ENCODE results near the gene PHB1.

Gene PHB1

DNA sequence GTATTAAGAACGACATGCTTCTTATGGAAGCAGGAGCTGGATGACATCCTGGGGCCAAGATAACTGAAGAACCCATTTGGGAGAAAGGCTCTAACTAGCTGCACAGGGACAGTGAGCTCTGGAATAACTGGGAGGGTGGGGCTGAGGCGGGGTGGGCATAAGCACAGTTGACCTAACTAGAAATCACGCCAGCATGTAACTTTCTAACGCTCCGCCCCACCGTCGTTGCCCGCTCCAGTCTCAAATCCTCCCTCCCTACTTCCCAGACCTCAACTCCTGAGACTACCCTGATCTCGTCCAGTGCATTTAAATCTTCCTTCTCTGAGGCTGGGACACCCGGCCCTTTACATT, 436 bp downstream of the PHB1 start:
- TF ChIP-seq, protein P1, sequence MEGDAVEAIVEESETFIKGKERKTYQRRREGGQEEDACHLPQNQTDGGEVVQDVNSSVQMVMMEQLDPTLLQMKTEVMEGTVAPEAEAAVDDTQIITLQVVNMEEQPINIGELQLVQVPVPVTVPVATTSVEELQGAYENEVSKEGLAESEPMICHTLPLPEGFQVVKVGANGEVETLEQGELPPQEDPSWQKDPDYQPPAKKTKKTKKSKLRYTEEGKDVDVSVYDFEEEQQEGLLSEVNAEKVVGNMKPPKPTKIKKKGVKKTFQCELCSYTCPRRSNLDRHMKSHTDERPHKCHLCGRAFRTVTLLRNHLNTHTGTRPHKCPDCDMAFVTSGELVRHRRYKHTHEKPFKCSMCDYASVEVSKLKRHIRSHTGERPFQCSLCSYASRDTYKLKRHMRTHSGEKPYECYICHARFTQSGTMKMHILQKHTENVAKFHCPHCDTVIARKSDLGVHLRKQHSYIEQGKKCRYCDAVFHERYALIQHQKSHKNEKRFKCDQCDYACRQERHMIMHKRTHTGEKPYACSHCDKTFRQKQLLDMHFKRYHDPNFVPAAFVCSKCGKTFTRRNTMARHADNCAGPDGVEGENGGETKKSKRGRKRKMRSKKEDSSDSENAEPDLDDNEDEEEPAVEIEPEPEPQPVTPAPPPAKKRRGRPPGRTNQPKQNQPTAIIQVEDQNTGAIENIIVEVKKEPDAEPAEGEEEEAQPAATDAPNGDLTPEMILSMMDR (IDR thresholded peaks at IDR 0.05; ENCODE audit: borderline replicate concordance, insufficient read depth, low read depth, low read length): no peak
- peak overlapping the region; percentile 78 for H3K4me3 ChIP-seq (ENCODE audit: low read depth, low read length)

GRCh38 chr17:49409066-49409465, 5.6 kb downstream of the PHB1 start:
- TF ChIP-seq, protein P1 (IDR thresholded peaks at IDR 0.05; ENCODE audit: borderline replicate concordance, insufficient read depth, low read depth, low read length): no peak
- H3K4me3 ChIP-seq (ENCODE audit: low read depth, low read length): no peak overlapping the region

DNA sequence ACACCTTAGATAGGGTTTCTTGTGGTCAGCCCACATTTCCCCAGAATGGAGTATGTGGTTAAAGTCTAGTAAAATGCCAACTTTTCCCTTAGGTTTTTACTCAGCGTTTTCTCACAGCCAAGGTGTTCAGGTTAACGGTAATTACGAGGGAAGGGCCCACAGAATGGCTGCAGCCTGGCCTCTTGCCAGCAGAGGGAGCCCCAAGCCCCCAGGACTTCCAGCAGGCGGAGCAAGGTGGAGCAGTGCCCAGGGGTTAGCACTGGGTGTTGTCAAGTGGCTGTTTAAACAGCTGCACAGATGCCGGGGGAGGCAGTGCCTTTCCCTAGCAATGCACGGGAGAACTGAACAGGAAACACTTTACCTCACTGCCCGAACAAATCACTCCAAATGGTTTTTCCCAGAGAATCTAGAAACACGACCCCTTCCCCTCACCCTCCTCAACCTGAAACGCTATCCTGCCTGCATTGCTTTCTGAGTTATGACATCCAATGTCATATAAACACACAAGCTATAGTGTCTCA, 6.6 kb downstream of the PHB1 start:
- no peak overlapping the region for H3K4me3 ChIP-seq (ENCODE audit: low read depth, low read length)

GRCh38 chr17:49407086-49407485, 7.6 kb downstream of the PHB1 start:
- H3K4me3 ChIP-seq (ENCODE audit: low read depth, low read length): no peak overlapping the region
- TF ChIP-seq, protein P1 (IDR thresholded peaks at IDR 0.05; ENCODE audit: borderline replicate concordance, insufficient read depth, low read depth, low read length): no peak

More for the DNA sequence above, 6.6 kb downstream of the PHB1 start:
- TF ChIP-seq, protein P1 (IDR thresholded peaks at IDR 0.05; ENCODE audit: borderline replicate concordance, insufficient read depth, low read depth, low read length): peak; percentile 99

DNA sequence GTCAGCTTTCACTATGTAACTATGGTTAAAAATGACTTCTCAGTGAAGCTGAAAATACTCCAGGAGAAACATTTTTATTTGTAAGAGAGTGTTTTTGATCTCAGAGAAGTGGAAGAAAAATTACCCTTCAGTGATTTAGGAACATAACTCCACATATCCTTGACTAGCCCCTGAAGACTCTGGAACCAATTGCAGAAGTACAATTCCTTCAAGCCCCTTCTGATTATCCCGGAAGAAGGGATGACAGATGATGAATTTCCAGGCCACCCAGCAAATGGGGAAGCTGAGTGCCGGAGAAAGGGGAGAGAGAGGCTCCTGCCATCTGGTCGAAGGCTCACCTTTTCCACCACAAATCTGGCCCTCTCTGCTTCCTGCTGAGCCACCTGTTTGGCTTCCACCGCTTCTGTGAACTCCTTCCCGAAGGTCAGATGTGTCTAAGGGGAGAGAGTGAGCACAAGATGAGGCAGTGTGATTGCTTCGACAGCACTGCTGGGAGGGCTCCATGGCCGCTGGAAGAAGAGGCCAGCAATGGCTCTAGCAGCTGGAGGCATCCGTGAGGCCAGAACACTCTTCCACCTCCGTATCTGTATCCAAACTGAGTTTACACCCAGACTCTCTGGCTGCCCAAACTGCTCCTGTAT, 8.1 kb downstream of the PHB1 start:
- TF ChIP-seq, protein P1 (IDR thresholded peaks at IDR 0.05; ENCODE audit: borderline replicate concordance, insufficient read depth, low read depth, low read length): no peak
- no peak overlapping the region for H3K4me3 ChIP-seq (ENCODE audit: low read depth, low read length)

DNA sequence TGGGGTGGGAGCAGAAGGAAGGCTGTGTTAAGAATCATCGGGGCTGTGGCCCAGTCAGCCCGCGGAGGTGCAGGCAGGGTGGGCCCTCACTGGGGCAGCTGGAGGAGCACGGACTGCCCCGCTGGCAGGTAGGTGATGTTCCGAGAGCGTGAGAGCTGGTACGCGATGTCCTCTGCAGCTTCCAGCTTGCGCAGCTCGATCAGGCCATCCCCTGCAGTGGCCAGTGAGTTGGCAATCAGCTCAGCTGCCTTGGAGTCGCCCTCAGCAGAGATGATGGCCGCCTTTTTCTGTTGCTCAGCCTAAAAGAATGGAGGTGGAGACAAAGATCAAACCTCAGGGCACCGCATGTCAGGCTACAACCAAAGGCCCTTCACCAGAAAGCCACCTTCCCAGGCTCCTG, 9.8 kb downstream of the PHB1 start:
- TF ChIP-seq, protein P1 (IDR thresholded peaks at IDR 0.05; ENCODE audit: borderline replicate concordance, insufficient read depth, low read depth, low read length): no peak

DNA sequence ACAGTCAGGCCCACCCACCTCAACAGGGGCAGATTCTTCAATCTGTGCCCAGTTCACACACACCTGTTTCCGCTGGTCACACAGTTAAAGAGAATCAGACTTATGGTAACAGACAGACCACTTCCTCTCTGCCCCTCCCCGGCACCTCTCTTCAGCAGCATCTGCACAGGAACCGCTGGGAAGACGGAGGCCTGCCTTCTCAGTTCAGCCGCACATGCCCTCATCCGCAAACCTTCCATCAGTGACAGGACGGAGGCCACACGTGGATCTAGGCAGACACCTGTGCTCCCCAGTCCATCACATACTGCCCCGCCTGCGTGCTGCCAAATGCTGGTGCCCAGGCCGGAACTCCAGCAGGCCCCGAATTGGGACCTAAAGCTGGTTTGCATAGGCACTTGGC, 10.3 kb downstream of the PHB1 start:
- no peak overlapping the region for H3K4me3 ChIP-seq (ENCODE audit: low read depth, low read length)
- TF ChIP-seq, protein P1 (IDR thresholded peaks at IDR 0.05; ENCODE audit: borderline replicate concordance, insufficient read depth, low read depth, low read length): no peak

More for the DNA sequence above, 9.8 kb downstream of the PHB1 start:
- H3K4me3 ChIP-seq (ENCODE audit: low read depth, low read length): no peak overlapping the region

Data from GM12875 (cell line).